Mesendoderm (in vitro differentiated cells): ENCODE data around the gene HACD1.
"Not testable (repeated sequence)": the region's sequence is repeated elsewhere in the genome, so short reads cannot be mapped to it uniquely, and the experiment has no call there.

Experiments used
- DNase-seq: peaks from one replicate; pipeline ENCODE4 v3.0.0; 2013
- H2AK5ac ChIP-seq: 2 replicates; pipeline ENCODE4 v1.6.1; 2013; ENCODE audit warnings: low read length, inconsistent platforms
- H2BK120ac ChIP-seq: 2 replicates; pipeline ENCODE4 v1.6.1; 2013; ENCODE audit warnings: low read depth, mild to moderate bottlenecking, low read length, moderate library complexity, mixed read lengths
- H2BK15ac ChIP-seq: replicated peaks from 2 replicates; pipeline ENCODE4 v1.6.1; 2013; ENCODE audit warnings: low read depth, mild to moderate bottlenecking, moderate library complexity
- H2BK5ac ChIP-seq: 2 replicates; pipeline ENCODE4 v1.6.1; 2013; ENCODE audit warnings: low read length, inconsistent platforms
- H3K18ac ChIP-seq: 2 replicates; pipeline ENCODE4 v1.6.1; 2013; ENCODE audit warnings: mild to moderate bottlenecking, low read length, mixed read lengths
- H3K23ac ChIP-seq: one replicate; pipeline ENCODE4 v1.6.1; 2013; ENCODE audit warnings: low read length
- H3K27ac ChIP-seq: 2 replicates; pipeline ENCODE4 v1.5.1; 2013; ENCODE audit warnings: low read depth, mild to moderate bottlenecking, inconsistent platforms, low read length, moderate library complexity
- H3K27me3 ChIP-seq: 2 replicates; pipeline ENCODE4 v1.6.1; 2013; ENCODE audit warnings: low read length, control low read depth, mild to moderate bottlenecking, inconsistent platforms; ENCODE audit not compliant: insufficient read depth, poor library complexity
- H3K36me3 ChIP-seq: 2 replicates; pipeline ENCODE4 v1.6.1; 2013; ENCODE audit warnings: low read length, inconsistent platforms; ENCODE audit not compliant: control insufficient read depth, insufficient read depth
- H3K4ac ChIP-seq: one replicate; pipeline ENCODE4 v1.6.1; 2013; ENCODE audit warnings: low read depth, mild to moderate bottlenecking, low read length, moderate library complexity
- H3K4me1 ChIP-seq: 2 replicates; pipeline ENCODE4 v1.6.1; 2013; ENCODE audit warnings: low read depth, low read length, inconsistent platforms; ENCODE audit not compliant: control insufficient read depth
- H3K4me2 ChIP-seq: 2 replicates; pipeline ENCODE4 v1.6.1; 2013; ENCODE audit warnings: low read length
- H3K4me3 ChIP-seq: 2 replicates; pipeline ENCODE4 v1.5.1; 2013; ENCODE audit warnings: mild to moderate bottlenecking, low read length
- H3K56ac ChIP-seq: one replicate; pipeline ENCODE4 v1.6.1; 2013; ENCODE audit warnings: low read length
- H3K79me1 ChIP-seq: 2 replicates; pipeline ENCODE4 v1.6.1; 2013; ENCODE audit warnings: low read length, inconsistent platforms
- H3K79me2 ChIP-seq: 2 replicates; pipeline ENCODE4 v1.6.1; 2013; ENCODE audit warnings: mild to moderate bottlenecking, low read length; ENCODE audit not compliant: control insufficient read depth, insufficient read depth
- H3K9ac ChIP-seq: 2 replicates; pipeline ENCODE4 v1.6.1; 2013; ENCODE audit warnings: low read length, inconsistent platforms
- H4K5ac ChIP-seq: one replicate; pipeline ENCODE4 v1.6.1; 2013; ENCODE audit warnings: low read length
- H4K8ac ChIP-seq: one replicate; pipeline ENCODE4 v1.6.1; 2013; ENCODE audit warnings: low read depth, mild to moderate bottlenecking, control low read depth, low read length, moderate library complexity
- WGBS: extraction: QIAGEN DNeasy Blood & Tissue Kit; methylation state at CpG from one replicate; pipeline ENCODE4 v1.1.7; 2013; ENCODE audit warnings: low lambda C conversion rate, missing lambda C conversion rate; ENCODE audit not compliant: insufficient coverage; ENCODE audit errors: extremely low coverage; 5-methylcytosine and 5-hydroxymethylcytosine counted together

The HACD1 gene

GRCh38 chr10:17637869-17638268 lies 20.7 kb upstream of the HACD1 start:
- DNase-seq = no peak
- H3K4me2 ChIP-seq = no peak overlapping the region
- H2AK5ac ChIP-seq = no peak overlapping the region
- no peaks in the 10 kb centered on the region for H3K79me1 ChIP-seq
- no peak overlapping the region for H3K27ac ChIP-seq
- no peak overlapping the region for H3K18ac ChIP-seq
- H3K36me3 ChIP-seq = no peaks in the 10 kb centered on the region
- H3K4me3 ChIP-seq = no peak overlapping the region
- no CpG with 5 or more reads among the region's 5 CpGs for WGBS
- no peak overlapping the region for H4K8ac ChIP-seq
- H3K4me1 ChIP-seq = no peaks in the 10 kb centered on the region
- H2BK15ac ChIP-seq = no peak overlapping the region
- H3K27me3 ChIP-seq = no peaks in the 10 kb centered on the region
- no peak overlapping the region for H3K9ac ChIP-seq
- H3K79me2 ChIP-seq = no peaks in the 10 kb centered on the region
- H2BK5ac ChIP-seq = no peak overlapping the region
- H4K5ac ChIP-seq = no peak overlapping the region
- H2BK120ac ChIP-seq = no peak overlapping the region
- no peak overlapping the region for H3K56ac ChIP-seq
- H3K4ac ChIP-seq = no peak overlapping the region
- H3K23ac ChIP-seq = no peak overlapping the region

- DNase-seq = no peak
Observed at GRCh38 chr10:17633353-17633752, 16.2 kb upstream of the HACD1 start.

GRCh38 chr10:17632590-17632989 lies 15.4 kb upstream of the HACD1 start:
- H3K18ac ChIP-seq, H4K5ac ChIP-seq, H3K23ac ChIP-seq, H2BK15ac ChIP-seq, H3K27me3 ChIP-seq, H2BK120ac ChIP-seq, H2AK5ac ChIP-seq, H3K79me1 ChIP-seq, H3K9ac ChIP-seq, H2BK5ac ChIP-seq, H3K4me3 ChIP-seq, H3K79me2 ChIP-seq, H3K27ac ChIP-seq, H3K4me2 ChIP-seq, DNase-seq, H3K4ac ChIP-seq, H3K56ac ChIP-seq, H4K8ac ChIP-seq, H3K4me1 ChIP-seq, H3K36me3 ChIP-seq: not testable (repeated sequence)
- no CpG with 5 or more reads among the region's 8 CpGs for WGBS

More at GRCh38 chr10:17633353-17633752, 16.2 kb upstream of the HACD1 start:
- Histone ChIP-seq H3K56ac (no peak overlapping the region), H3K4me3 (no peak overlapping the region), H4K5ac (no peak overlapping the region), H3K4me1 (no peaks in the 10 kb centered on the region), H3K23ac (no peak overlapping the region), H3K27me3 (no peaks in the 10 kb centered on the region), H3K79me1 (no peaks in the 10 kb centered on the region), H3K9ac (no peak overlapping the region), H2BK5ac (no peak overlapping the region), H3K4me2 (no peak overlapping the region), H2BK120ac (no peak overlapping the region), H3K36me3 (no peaks in the 10 kb centered on the region), H3K79me2 (no peaks in the 10 kb centered on the region), H3K27ac (no peak overlapping the region), H3K18ac (no peak overlapping the region), H3K4ac (no peak overlapping the region), H2AK5ac (no peak overlapping the region), H4K8ac (no peak overlapping the region), H2BK15ac (no peak overlapping the region)
- no CpG with 5 or more reads among the region's 1 CpG for WGBS

GRCh38 chr10:17626656-17627055 lies 9.5 kb upstream of the HACD1 start:
- H3K23ac ChIP-seq = no peak overlapping the region
- H3K4me2 ChIP-seq = no peak overlapping the region
- no peak overlapping the region for H2BK5ac ChIP-seq
- no CpG with 5 or more reads among the region's 1 CpG for WGBS
- H4K5ac ChIP-seq = no peak overlapping the region
- DNase-seq = no peak
- H3K27me3 ChIP-seq = no peaks in the 10 kb centered on the region
- H3K56ac ChIP-seq = no peak overlapping the region
- no peak overlapping the region for H3K27ac ChIP-seq
- H3K4me3 ChIP-seq = no peak overlapping the region
- H2BK120ac ChIP-seq = no peak overlapping the region
- H2AK5ac ChIP-seq = no peak overlapping the region
- H3K18ac ChIP-seq = no peak overlapping the region
- no peak overlapping the region for H3K9ac ChIP-seq
- H3K79me2 ChIP-seq = no peaks in the 10 kb centered on the region
- no peak overlapping the region for H3K4ac ChIP-seq
- no peaks in the 10 kb centered on the region for H3K79me1 ChIP-seq
- no peaks in the 10 kb centered on the region for H3K36me3 ChIP-seq
- no peak overlapping the region for H4K8ac ChIP-seq
- H2BK15ac ChIP-seq = no peak overlapping the region
- H3K4me1 ChIP-seq = no peaks in the 10 kb centered on the region

- H3K79me2 ChIP-seq = no peaks in the 10 kb centered on the region
- no peak overlapping the region for H3K56ac ChIP-seq
- no peaks in the 10 kb centered on the region for H3K27me3 ChIP-seq
- no peaks in the 10 kb centered on the region for H3K36me3 ChIP-seq
- H3K4me1 ChIP-seq = no peaks in the 10 kb centered on the region
- H3K79me1 ChIP-seq = no peaks in the 10 kb centered on the region
- H3K23ac ChIP-seq = no peak overlapping the region
- H2AK5ac ChIP-seq = no peak overlapping the region
- H3K4me3 ChIP-seq = no peak overlapping the region
- no peak overlapping the region for H3K9ac ChIP-seq
- no peak overlapping the region for H4K5ac ChIP-seq
- H2BK15ac ChIP-seq = no peak overlapping the region
- no CpG with 5 or more reads among the region's 3 CpGs for WGBS
- H3K4me2 ChIP-seq = no peak overlapping the region
- no peak overlapping the region for H3K27ac ChIP-seq
- no peak overlapping the region for H3K4ac ChIP-seq
- no peak for DNase-seq
- H3K18ac ChIP-seq = no peak overlapping the region
- no peak overlapping the region for H2BK120ac ChIP-seq
- H2BK5ac ChIP-seq = no peak overlapping the region
- H4K8ac ChIP-seq = no peak overlapping the region
Observed at GRCh38 chr10:17624996-17625395, 7.8 kb upstream of the HACD1 start.

GRCh38 chr10:17622061-17622460 lies 4.9 kb upstream of the HACD1 start:
- Histone ChIP-seq H3K27me3 (no peaks in the 10 kb centered on the region), H3K79me1 (no peaks in the 10 kb centered on the region), H3K18ac (no peak overlapping the region), H3K4me3 (no peak overlapping the region), H3K4me2 (no peak overlapping the region), H2AK5ac (no peak overlapping the region), H2BK15ac (no peak overlapping the region), H2BK120ac (no peak overlapping the region), H2BK5ac (no peak overlapping the region), H3K79me2 (no peaks in the 10 kb centered on the region), H3K4me1 (no peaks in the 10 kb centered on the region), H3K9ac (no peak overlapping the region), H3K27ac (no peak overlapping the region), H3K56ac (no peak overlapping the region), H3K4ac (no peak overlapping the region), H4K5ac (no peak overlapping the region), H3K36me3 (no peaks in the 10 kb centered on the region), H4K8ac (no peak overlapping the region), H3K23ac (no peak overlapping the region)
- WGBS = no CpG with 5 or more reads among the region's 8 CpGs
- DNase-seq = no peak
